HCT116 (cell line): Measurements from ENCODE around the gene NDRG3. TPM values are rescaled to one million over a fixed set of nuclear protein-coding genes. Genes with fewer than 3 reads are reported as not detected.

Experiments used
- ATAC-seq: fragments of 200-7000 bp; cut with Tn5 transposase; 2 replicates; pipeline ENCODE4 v1.9.1; 2020; ENCODE audit warnings: mild to moderate bottlenecking, moderate library complexity
- BruUV-seq: library from RNA; stranded (reverse); fragments of 400-500 nt; replicated peaks from 2 replicates; lab custom pipeline; 2021; lab: Mats Ljungman, UMichigan
- CTCF ChIA-PET: fragments of 300-600 bp; sonication (Branson Sonifier 250); formaldehyde crosslinking; loops from one replicate; lab custom pipeline; 2021; ENCODE audit warnings: antibody characterized with exemption; lab: Charles Lee
- POLR2A ChIA-PET: fragments of 300-600, 350-600 bp; sonication (Branson Sonifier 250); formaldehyde crosslinking; loops from one replicate; lab custom pipeline; 2021; ENCODE audit warnings: antibody characterized with exemption; lab: Charles Lee
- RAD21 ChIA-PET, 2 experiments: fragments of 300-600 bp; sonication (Branson Sonifier 250); formaldehyde crosslinking; loops; one replicate each; lab custom pipeline; 2023; ENCODE audit warnings: low total read pairs in 2 of 2; ENCODE audit not compliant: uncharacterized antibody in 2 of 2, unreplicated experiment in 2 of 2, low non-redundant PET in 1 of 2; lab: Charles Lee
- DNase-seq: peaks from one replicate; pipeline ENCODE4 v3.0.0-alpha.2; 2010; ENCODE audit warnings: low read depth, low spot score
- H2AFZ ChIP-seq: fragments of 200-600 bp; shearing (Covaris generic), sonication (generic); 2 replicates; pipeline ENCODE4 v1.6.1; 2017; ENCODE audit warnings: low read depth, mixed run types, mixed read lengths, antibody characterized with exemption, low read length; ENCODE audit not compliant: poor library complexity, severe bottlenecking
- H3K27ac ChIP-seq: 2 replicates; pipeline ENCODE4 v1.5.1; 2012; ENCODE audit warnings: low read depth, low read length
- H3K27me3 ChIP-seq: fragments of 200-600 bp; sonication (generic); 2 replicates; pipeline ENCODE4 v1.6.1; 2016; ENCODE audit warnings: mixed run types, low read length, mixed read lengths; ENCODE audit not compliant: insufficient read depth
- H3K36me3 ChIP-seq, 2 experiments: fragments of 200-500 bp in 1 of 2; fragments of 200-600 bp in 1 of 2; sonication (Bioruptor generic) in 1 of 2; sonication (generic) in 1 of 2; 2 replicates each; pipeline versions ENCODE4 v1.5.1 to v1.6.1; 2014 to 2016; ENCODE audit warnings: low read length in 2 of 2, inconsistent platforms in 1 of 2, mixed read lengths in 1 of 2, mixed run types in 1 of 2; ENCODE audit not compliant: insufficient read depth in 2 of 2, control insufficient read depth in 1 of 2
- H3K4me1 ChIP-seq, 2 experiments: fragments of 200-600 bp in 1 of 2; sonication (generic) in 1 of 2; 2 replicates each; pipeline versions ENCODE4 v1.5.1 to v1.6.1; 2012 to 2017; ENCODE audit warnings: low read length in 2 of 2, inconsistent platforms in 1 of 2, mild to moderate bottlenecking in 1 of 2, mixed read lengths in 1 of 2, mixed run types in 1 of 2, moderate library complexity in 1 of 2; ENCODE audit not compliant: insufficient read depth in 2 of 2, control insufficient read depth in 1 of 2
- H3K4me2 ChIP-seq: fragments of 200-600 bp; sonication (generic); 2 replicates; pipeline ENCODE4 v1.6.1; 2017; ENCODE audit warnings: mixed run types, low read length, mixed read lengths
- H3K4me3 ChIP-seq, 2 experiments: fragments of 200-600 bp in 1 of 2; sonication (generic) in 1 of 2; replicated peaks in 1 of 2; 2 replicates each; pipeline ENCODE4 v1.5.1; 2011 to 2016; ENCODE audit warnings: low read length in 2 of 2, control low read depth in 1 of 2, low read depth in 1 of 2, mild to moderate bottlenecking in 1 of 2, mixed read lengths in 1 of 2, mixed run types in 1 of 2
- H3K79me2 ChIP-seq: fragments of 200-600 bp; sonication (generic); 2 replicates; pipeline ENCODE4 v1.6.1; 2017; ENCODE audit warnings: mild to moderate bottlenecking, mixed run types, low read length, moderate library complexity, mixed read lengths; ENCODE audit not compliant: insufficient read depth
- H3K9ac ChIP-seq: fragments of 200-600 bp; sonication (generic); 2 replicates; pipeline ENCODE4 v1.6.1; 2016; ENCODE audit warnings: low read length, mixed read lengths
- H3K9me2 ChIP-seq: fragments of 200-600 bp; sonication (generic), shearing (Covaris generic); 2 replicates; pipeline ENCODE4 v1.6.1; 2017; ENCODE audit warnings: mixed run types, mild to moderate bottlenecking, moderate library complexity; ENCODE audit not compliant: insufficient read depth
- H3K9me3 ChIP-seq, 2 experiments: fragments of 200-500 bp in 1 of 2; fragments of 200-600 bp in 1 of 2; sonication (Bioruptor generic) in 1 of 2; sonication (generic) in 1 of 2; 2 replicates each; pipeline ENCODE4 v1.6.1; 2014 to 2017; ENCODE audit warnings: low read length in 2 of 2, mixed read lengths in 2 of 2, inconsistent platforms in 1 of 2, low read depth in 1 of 2, mild to moderate bottlenecking in 1 of 2, mixed run types in 1 of 2, moderate library complexity in 1 of 2; ENCODE audit not compliant: control insufficient read depth in 1 of 2, insufficient read depth in 1 of 2
- H4K20me1 ChIP-seq: fragments of 200-600 bp; sonication (generic), shearing (Covaris generic); 2 replicates; pipeline ENCODE4 v1.6.1; 2017; ENCODE audit warnings: mixed run types, mild to moderate bottlenecking, moderate library complexity; ENCODE audit not compliant: insufficient read depth
- CBX3 ChIP-seq: IDR thresholded peaks from 2 replicates; pipeline ENCODE4 v1.6.1; 2012; ENCODE audit warnings: low read depth
- EZH2 ChIP-seq: fragments of 200-600 bp; sonication (generic); IDR thresholded peaks from 2 replicates; pipeline ENCODE4 v1.6.1; 2017; ENCODE audit warnings: antibody characterized with exemption, mixed run types
- EZH2phosphoT487 ChIP-seq: fragments of 200-600 bp; IDR thresholded peaks from 2 replicates; pipeline ENCODE4 v1.6.1; 2018; ENCODE audit warnings: antibody characterized with exemption, borderline replicate concordance
- POLR2A ChIP-seq: IDR thresholded peaks from 2 replicates; pipeline ENCODE4 v1.7.0; 2011; ENCODE audit warnings: borderline replicate concordance; ENCODE audit not compliant: insufficient read depth, insufficient read length; ENCODE audit errors: extremely low read depth
- SRF ChIP-seq: IDR thresholded peaks from 2 replicates; pipeline ENCODE4 v1.6.1; 2012; ENCODE audit warnings: low read depth
- TCF7L2 ChIP-seq: IDR thresholded peaks from 2 replicates; pipeline ENCODE4 v1.7.0; 2011; ENCODE audit warnings: borderline replicate concordance, inconsistent platforms; ENCODE audit not compliant: insufficient read depth, insufficient read length; ENCODE audit errors: extremely low read depth
- YY1 ChIP-seq: IDR thresholded peaks from 2 replicates; pipeline ENCODE4 v1.6.1; 2011; ENCODE audit warnings: low read length, low read depth, moderate library complexity, mild to moderate bottlenecking; ENCODE audit not compliant: insufficient replicate concordance; ENCODE audit errors: extremely low read depth
- ZFX ChIP-seq: fragments of 450-650 bp; IDR thresholded peaks from 2 replicates; pipeline ENCODE4 v1.6.1; 2017
- ZNF274 ChIP-seq: fragments of 200-500 bp; sonication (Bioruptor generic); IDR thresholded peaks from 2 replicates; pipeline ENCODE4 v1.6.1; 2014; ENCODE audit warnings: mild to moderate bottlenecking, low read depth, low read length, inconsistent platforms
- intact Hi-C: fragments of 100-400 bp; cut with micrococcal nuclease; formaldehyde crosslinking; loops from 2 replicates; pipeline ENCODE4 v1.10.0; 2022
- total RNA-seq: library from RNA; stranded (reverse); gene quantifications from one replicate; pipeline ENCODE4 v1.2.1, GENCODE V29; 2021; ENCODE audit not compliant: unreplicated experiment
- TF ChIP-seq, protein P1 (sequence below): IDR thresholded peaks from 2 replicates; pipeline ENCODE4 v1.6.1; 2012
- TF ChIP-seq, protein P2 (sequence below): IDR thresholded peaks from 2 replicates; pipeline ENCODE4 v1.6.1; 2012; ENCODE audit warnings: low read depth

NDRG3 gene
- total RNA-seq, 1 experiment from 2014 or later, result 29.3 TPM

DNA sequence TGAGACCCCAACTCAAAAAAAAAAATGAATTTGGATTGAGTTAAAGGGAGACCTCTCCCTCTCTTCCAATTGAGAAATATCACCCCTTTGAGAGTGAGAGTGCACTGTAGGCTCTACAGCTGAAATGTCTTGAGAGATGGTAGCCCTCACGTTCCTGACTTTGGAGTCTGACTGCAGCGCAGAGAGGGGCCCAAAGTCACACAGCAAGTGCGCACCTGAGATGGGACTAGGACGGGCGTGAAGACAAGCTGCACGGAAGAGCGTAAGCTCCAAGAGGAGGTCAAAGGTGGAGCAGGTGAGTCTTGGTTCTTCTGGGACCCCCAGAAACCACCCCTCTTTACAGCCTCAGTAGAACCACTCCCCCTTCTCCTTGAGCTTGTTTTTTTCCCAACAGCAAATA is 100.5 kb downstream of the NDRG3 start:
- H4K20me1 ChIP-seq, result no peaks in the 10 kb centered on the region
- no peak overlapping the region for H3K9ac ChIP-seq
- H3K36me3 ChIP-seq, result no peaks in the 10 kb centered on the region
- H2AFZ ChIP-seq, result no peak overlapping the region
- no peak overlapping the region for H3K4me2 ChIP-seq
- RAD21 ChIA-PET, result no interaction called here
- ATAC-seq (no peak), DNase-seq (no peak)
- POLR2A ChIA-PET, result no interaction called here
- no peaks in the 10 kb centered on the region for H3K9me2 ChIP-seq
- no peak overlapping the region for H3K4me3 ChIP-seq
- BruUV-seq, result no TSS peak
- TF ChIP-seq CBX3, result no peak
- TF ChIP-seq, protein P1, sequence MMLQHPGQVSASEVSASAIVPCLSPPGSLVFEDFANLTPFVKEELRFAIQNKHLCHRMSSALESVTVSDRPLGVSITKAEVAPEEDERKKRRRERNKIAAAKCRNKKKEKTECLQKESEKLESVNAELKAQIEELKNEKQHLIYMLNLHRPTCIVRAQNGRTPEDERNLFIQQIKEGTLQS, result no peak
- TF ChIP-seq ZFX, result no peak
- TF ChIP-seq EZH2, result no peak
- TF ChIP-seq, protein P2, sequence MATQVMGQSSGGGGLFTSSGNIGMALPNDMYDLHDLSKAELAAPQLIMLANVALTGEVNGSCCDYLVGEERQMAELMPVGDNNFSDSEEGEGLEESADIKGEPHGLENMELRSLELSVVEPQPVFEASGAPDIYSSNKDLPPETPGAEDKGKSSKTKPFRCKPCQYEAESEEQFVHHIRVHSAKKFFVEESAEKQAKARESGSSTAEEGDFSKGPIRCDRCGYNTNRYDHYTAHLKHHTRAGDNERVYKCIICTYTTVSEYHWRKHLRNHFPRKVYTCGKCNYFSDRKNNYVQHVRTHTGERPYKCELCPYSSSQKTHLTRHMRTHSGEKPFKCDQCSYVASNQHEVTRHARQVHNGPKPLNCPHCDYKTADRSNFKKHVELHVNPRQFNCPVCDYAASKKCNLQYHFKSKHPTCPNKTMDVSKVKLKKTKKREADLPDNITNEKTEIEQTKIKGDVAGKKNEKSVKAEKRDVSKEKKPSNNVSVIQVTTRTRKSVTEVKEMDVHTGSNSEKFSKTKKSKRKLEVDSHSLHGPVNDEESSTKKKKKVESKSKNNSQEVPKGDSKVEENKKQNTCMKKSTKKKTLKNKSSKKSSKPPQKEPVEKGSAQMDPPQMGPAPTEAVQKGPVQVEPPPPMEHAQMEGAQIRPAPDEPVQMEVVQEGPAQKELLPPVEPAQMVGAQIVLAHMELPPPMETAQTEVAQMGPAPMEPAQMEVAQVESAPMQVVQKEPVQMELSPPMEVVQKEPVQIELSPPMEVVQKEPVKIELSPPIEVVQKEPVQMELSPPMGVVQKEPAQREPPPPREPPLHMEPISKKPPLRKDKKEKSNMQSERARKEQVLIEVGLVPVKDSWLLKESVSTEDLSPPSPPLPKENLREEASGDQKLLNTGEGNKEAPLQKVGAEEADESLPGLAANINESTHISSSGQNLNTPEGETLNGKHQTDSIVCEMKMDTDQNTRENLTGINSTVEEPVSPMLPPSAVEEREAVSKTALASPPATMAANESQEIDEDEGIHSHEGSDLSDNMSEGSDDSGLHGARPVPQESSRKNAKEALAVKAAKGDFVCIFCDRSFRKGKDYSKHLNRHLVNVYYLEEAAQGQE, result no peak
- no peak for TF ChIP-seq POLR2A
- TF ChIP-seq YY1, result no peak
- no peak for TF ChIP-seq ZNF274
- no peak for TF ChIP-seq SRF
- TF ChIP-seq TCF7L2, result no peak
- TF ChIP-seq EZH2phosphoT487, result no peak
- H3K9me3 ChIP-seq, result no peaks in the 10 kb centered on the region
- H3K27me3 ChIP-seq, result no peaks in the 10 kb centered on the region
- intact Hi-C loops, result no loop called here
- no peak overlapping the region for H3K27ac ChIP-seq
- peaks cover 6 to 11% of the 10 kb centered on the region in 2 experiments; a peak in 3 of 4 replicates for H3K4me1 ChIP-seq
- CTCF ChIA-PET, result no interaction called here
- no peaks in the 10 kb centered on the region for H3K79me2 ChIP-seq
